Activated T-cell treated with anti-CD3 and anti-CD28 coated beads for 1 hour (primary cell): Measurements from ENCODE around the gene TPK1.

Experiments
- DNase-seq: peaks from one replicate; pipeline ENCODE4 v3.0.0-alpha.2; 2020; ENCODE audit warnings: low read depth

TPK1 gene

GRCh38 chr7:144528536-144529045, 307.3 kb downstream of the TPK1 start:
- no peak for DNase-seq

DNA sequence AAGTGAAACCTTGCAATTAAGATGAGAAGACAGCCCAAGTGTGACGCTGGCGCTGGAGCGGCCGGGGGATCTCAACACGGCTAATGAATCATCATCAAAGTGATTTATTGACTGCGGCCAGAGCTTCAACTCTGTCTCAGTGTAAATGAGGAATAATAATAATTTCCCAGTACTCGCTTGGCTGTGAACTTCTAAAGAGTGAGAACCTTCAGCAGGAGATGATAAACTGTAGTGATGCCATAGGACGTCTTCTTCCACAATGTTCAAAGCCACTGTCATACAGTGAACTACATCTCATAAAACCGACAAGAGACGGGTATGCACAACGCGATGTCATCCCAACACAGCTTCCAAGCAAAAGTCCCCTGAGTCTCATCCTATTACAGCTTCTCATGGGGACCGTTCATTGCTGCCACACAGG, 308.8 kb downstream of the TPK1 start:
- no peak for DNase-seq

DNA sequence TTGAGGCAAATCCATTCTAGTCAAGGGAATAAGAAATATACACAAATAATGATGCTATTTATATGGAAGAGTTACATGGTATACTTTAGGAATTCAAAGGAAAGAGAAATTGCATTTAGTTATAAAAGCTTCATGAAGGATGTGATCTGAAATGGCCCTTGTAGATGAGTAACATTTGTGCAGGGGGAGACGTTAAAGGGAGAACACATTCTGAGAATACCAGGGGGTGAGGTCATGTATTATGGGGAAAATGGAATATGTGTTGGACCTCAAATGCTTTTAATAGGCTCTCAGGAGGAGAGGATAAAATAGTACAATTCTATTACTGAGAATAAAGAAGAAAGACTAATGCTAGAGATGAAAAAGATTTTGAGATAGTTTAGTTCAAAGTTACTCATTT, 309.9 kb downstream of the TPK1 start:
- no peak for DNase-seq

GRCh38 chr7:144524271-144524670, 311.6 kb downstream of the TPK1 start:
- DNase-seq = no peak

GRCh38 chr7:144523621-144524020, 312.2 kb downstream of the TPK1 start:
- no peak for DNase-seq

DNA sequence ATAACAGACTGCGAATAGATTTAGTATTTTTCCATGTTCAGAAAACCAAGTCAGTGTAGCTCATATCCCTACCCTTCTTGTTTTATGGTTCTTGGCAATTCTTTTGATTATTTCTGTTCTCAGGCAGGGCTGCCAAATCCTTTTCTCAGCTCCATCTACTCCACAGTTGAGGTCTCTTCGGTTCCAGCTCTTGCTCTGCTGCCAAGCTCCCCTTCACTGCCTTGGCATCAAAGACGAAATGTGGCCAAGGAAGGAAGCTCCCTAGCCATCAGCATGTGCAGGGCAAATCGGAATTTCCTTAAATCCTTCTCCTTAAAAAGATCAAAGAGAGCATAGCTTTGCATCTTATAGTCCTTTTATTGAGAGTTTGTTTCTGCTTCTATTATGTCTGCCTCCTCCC, 315.9 kb downstream of the TPK1 start:
- DNase-seq = no peak

GRCh38 chr7:144518360-144518759, 317.5 kb downstream of the TPK1 start:
- DNase-seq = no peak

DNA sequence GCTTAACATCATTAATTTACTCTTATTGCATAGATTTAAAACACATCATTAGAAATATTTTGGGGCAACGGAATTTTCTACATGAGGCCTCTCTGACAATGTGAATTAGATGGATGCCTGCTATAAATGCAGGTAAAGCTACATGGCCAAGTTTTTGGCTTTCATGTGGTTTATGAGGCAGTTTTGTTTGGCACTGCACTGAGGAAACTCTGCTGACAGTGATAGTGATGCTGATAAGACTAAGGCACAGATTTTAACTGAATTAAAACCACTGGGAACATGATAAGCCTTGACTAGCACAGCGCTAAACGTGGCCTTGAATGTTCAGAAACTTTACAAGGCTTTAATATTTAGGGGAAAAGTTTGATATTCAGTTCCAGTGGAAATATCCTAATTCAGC, 318.1 kb downstream of the TPK1 start:
- no peak for DNase-seq

- DNase-seq = no peak
These were observed 318.9 kb downstream of the TPK1 start for GRCh38 chr7:144516729-144517525.

GRCh38 chr7:144513334-144513733, 322.5 kb downstream of the TPK1 start:
- DNase-seq = no peak

DNA sequence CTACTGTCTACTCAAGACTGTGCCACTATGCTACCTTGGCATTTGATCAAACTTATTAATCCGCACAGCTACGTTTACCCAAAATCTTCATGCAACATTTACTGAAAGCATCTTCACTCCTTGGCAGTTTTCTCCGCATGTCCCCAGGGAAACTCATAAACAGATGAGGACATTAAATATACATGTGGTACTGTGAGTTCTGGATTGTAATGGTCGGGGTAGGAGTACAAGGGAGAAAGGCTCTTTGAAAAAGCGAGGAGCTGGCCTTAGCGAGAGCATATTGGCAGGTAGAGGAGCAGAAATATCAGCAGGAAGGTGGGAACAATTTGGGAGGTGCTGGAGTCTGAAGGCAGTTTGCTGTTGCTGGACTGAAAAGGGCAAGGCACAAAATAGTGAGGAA, 325.2 kb downstream of the TPK1 start:
- no peak for DNase-seq

GRCh38 chr7:144508702-144509101, 327.2 kb downstream of the TPK1 start:
- no peak for DNase-seq

- DNase-seq = no peak
These were observed 332.6 kb downstream of the TPK1 start for GRCh38 chr7:144503215-144503614.

GRCh38 chr7:144500225-144500624, 335.6 kb downstream of the TPK1 start:
- DNase-seq = no peak

GRCh38 chr7:144497282-144497681, 338.6 kb downstream of the TPK1 start:
- no peak for DNase-seq

GRCh38 chr7:144494355-144494754, 341.5 kb downstream of the TPK1 start:
- DNase-seq = no peak

DNA sequence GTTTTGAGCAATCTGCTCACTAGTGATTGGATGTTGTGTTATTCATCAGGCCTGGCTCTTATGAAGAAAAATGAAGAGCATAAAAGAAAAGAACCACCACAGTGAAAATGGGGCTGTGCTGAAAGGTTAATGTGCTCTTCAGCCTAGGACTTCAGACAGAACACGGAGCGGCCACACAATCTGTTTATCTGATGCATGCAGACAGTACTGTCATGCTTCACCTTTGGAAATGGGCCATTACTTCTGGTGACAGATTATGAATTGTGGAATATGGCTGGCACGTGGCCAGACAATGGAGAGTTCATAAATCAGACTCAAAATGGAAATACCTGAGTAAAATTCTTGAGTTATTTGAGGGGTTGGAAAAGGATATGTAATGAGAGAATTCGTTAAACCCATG, 346.3 kb downstream of the TPK1 start:
- no peak for DNase-seq

- DNase-seq = no peak
These were observed 346.9 kb downstream of the TPK1 start for GRCh38 chr7:144488977-144489376.

DNA sequence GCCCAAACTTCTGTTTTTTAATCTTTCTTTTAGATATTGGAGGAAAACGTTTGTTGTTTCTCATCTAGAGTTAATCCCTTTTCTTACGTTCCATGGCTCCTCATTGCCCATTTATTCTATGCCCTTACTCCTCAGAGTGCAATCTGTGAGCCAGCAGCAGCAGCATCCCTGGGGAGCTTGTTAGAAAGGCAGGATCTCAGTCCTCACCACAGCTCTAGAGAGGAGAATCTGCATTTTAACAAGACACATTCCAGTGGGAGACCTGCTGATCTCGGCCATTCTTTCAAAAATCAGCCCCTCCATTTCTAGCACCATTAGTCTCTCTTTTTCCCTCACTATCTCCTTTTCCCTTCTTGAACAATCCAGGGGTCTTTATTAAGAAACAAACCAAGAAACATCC, 348.0 kb downstream of the TPK1 start:
- no peak for DNase-seq

- DNase-seq = no peak
These were observed 351.4 kb downstream of the TPK1 start for GRCh38 chr7:144484445-144484844.

- no peak for DNase-seq
These were observed 352.7 kb downstream of the TPK1 start for GRCh38 chr7:144483189-144483588.

DNA sequence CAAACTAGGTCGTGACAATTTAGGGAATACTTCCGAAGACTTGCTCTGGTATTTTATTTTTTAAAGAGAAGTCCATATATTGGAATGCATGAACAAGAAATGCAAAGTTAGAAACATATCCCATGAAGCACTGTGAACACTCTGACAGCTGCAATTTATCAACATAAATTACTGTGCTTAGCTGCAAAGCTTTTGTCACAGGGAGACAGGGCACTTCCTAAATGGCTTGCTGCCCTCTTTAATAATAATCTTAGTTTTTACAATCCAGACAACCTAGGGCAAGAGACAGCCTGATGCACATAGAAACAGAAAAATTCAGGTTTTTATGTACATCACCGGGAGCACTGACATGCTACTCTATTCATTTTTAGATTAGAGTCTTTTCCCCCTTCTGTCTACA, 354.0 kb downstream of the TPK1 start:
- DNase-seq = no peak

GRCh38 chr7:144477348-144477747, 358.5 kb downstream of the TPK1 start:
- DNase-seq = no peak
